Smooth muscle cell (in vitro differentiated cells): ENCODE data around the gene ELF4. TPM values are rescaled to one million over a fixed set of nuclear protein-coding genes. Genes with fewer than 3 reads are reported as not detected.

Source experiments
- DNase-seq: peaks from one replicate; lab custom pipeline; 2025; ENCODE audit not compliant: unreplicated experiment; lab: John Stamatoyannopoulos, UW
- H2AFZ ChIP-seq: fragments of 200-600 bp; sonication (generic); 2 replicates; pipeline ENCODE4 v1.6.0; 2016; ENCODE audit warnings: antibody characterized with exemption, low read depth, mild to moderate bottlenecking
- H3F3A ChIP-seq: fragments of 200-600 bp; sonication (generic); 2 replicates; pipeline ENCODE4 v1.6.0; 2017; ENCODE audit warnings: antibody characterized with exemption, low read depth
- H3K27ac ChIP-seq: fragments of 200-600 bp; sonication (generic); 2 replicates; pipeline ENCODE4 v1.5.1; 2016; ENCODE audit warnings: low read depth, mild to moderate bottlenecking
- H3K27me3 ChIP-seq: fragments of 200-600 bp; sonication (generic); 2 replicates; pipeline ENCODE4 v1.6.1; 2016; ENCODE audit warnings: low read depth, mild to moderate bottlenecking
- H3K36me3 ChIP-seq: fragments of 200-600 bp; sonication (generic); 2 replicates; pipeline ENCODE4 v1.5.1; 2016; ENCODE audit warnings: low read depth
- H3K4me1 ChIP-seq: fragments of 200-600 bp; sonication (generic); 2 replicates; pipeline ENCODE4 v1.5.1; 2016; ENCODE audit warnings: low read depth
- H3K4me2 ChIP-seq: fragments of 200-600 bp; sonication (generic); 2 replicates; pipeline ENCODE4 v1.6.0; 2016; ENCODE audit warnings: mild to moderate bottlenecking
- H3K4me3 ChIP-seq: fragments of 200-600 bp; sonication (generic); 2 replicates; pipeline ENCODE4 v1.5.1; 2016; ENCODE audit warnings: mild to moderate bottlenecking
- H3K79me2 ChIP-seq: fragments of 200-600 bp; sonication (generic); 2 replicates; pipeline ENCODE4 v1.6.0; 2016; ENCODE audit warnings: low read depth, mild to moderate bottlenecking
- H3K9ac ChIP-seq: fragments of 200-600 bp; sonication (generic); 2 replicates; pipeline ENCODE4 v1.6.0; 2016; ENCODE audit warnings: low read depth
- H3K9me3 ChIP-seq: fragments of 200-600 bp; sonication (generic); replicated peaks from 2 replicates; pipeline ENCODE4 v1.5.1; 2016; ENCODE audit warnings: low read depth
- H4K20me1 ChIP-seq: fragments of 200-600 bp; sonication (generic); 2 replicates; pipeline ENCODE4 v1.6.0; 2016; ENCODE audit warnings: low read depth
- WGBS: methylation state at CpG from one replicate; pipeline ENCODE4 v1.1.7; 2016; ENCODE audit warnings: low lambda C conversion rate; 5-methylcytosine and 5-hydroxymethylcytosine counted together
- polyA plus RNA-seq: library from polyadenylated mRNA; unstranded; fragments of >200 nt; fragmentation: Nextera tagmentation; extraction: Ambion mirVana; gene quantifications from 2 replicates; pipeline ENCODE4 v1.2.1, GENCODE V29; 2016
- total RNA-seq: library from RNA; depleted of rRNA; stranded (reverse); fragments of >200 nt; gene quantifications from 2 replicates; pipeline ENCODE4 v1.2.3, GENCODE V29; 2014
- TF ChIP-seq, protein P1 (sequence below): fragments of 200-600 bp; sonication (generic); IDR thresholded peaks from 2 replicates; pipeline ENCODE4 v1.5.1; 2017; ENCODE audit warnings: borderline replicate concordance, mild to moderate bottlenecking, antibody characterized with exemption; ENCODE audit not compliant: insufficient read depth, poor library complexity, severe bottlenecking

Gene ELF4
- total and polyA plus RNA-seq, 2 experiments from 2014 or later: 12.0 to 12.6 TPM

DNA sequence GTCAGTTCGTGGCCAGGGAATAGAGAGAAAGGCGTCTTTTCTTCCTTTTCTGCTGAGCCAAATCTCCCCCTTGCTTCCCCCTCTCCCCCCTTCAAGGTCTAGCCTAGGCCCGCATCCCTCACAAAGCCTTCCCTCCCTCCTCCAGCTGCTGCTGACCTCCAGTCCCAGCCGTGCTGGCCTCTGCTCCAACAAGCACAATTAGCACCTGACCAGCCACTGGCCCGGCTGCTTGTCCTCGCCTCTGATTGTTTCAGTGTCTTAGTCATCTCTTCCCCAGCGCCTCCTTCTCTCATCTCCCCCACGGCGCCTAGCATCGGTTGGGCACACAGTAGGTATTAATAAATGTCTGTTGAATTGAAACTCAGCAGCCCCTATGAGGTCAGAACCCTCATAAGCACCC is 4.2 kb downstream of the ELF4 start:
- DNase-seq: no peak
- no peaks in the 10 kb centered on the region for H3K36me3 ChIP-seq
- peaks cover 38% of the 10 kb centered on the region for H3K79me2 ChIP-seq
- 74% methylated on average over 10 of the region's 10 CpGs for WGBS
- no peak overlapping the region for H3K4me2 ChIP-seq
- H3K9ac ChIP-seq: no peak overlapping the region
- no peak overlapping the region for H2AFZ ChIP-seq
- H3K4me1 ChIP-seq: peaks cover 4% of the 10 kb centered on the region
- H3K4me3 ChIP-seq: no peak overlapping the region
- H3K9me3 ChIP-seq: no peaks in the 10 kb centered on the region
- TF ChIP-seq, protein P1, sequence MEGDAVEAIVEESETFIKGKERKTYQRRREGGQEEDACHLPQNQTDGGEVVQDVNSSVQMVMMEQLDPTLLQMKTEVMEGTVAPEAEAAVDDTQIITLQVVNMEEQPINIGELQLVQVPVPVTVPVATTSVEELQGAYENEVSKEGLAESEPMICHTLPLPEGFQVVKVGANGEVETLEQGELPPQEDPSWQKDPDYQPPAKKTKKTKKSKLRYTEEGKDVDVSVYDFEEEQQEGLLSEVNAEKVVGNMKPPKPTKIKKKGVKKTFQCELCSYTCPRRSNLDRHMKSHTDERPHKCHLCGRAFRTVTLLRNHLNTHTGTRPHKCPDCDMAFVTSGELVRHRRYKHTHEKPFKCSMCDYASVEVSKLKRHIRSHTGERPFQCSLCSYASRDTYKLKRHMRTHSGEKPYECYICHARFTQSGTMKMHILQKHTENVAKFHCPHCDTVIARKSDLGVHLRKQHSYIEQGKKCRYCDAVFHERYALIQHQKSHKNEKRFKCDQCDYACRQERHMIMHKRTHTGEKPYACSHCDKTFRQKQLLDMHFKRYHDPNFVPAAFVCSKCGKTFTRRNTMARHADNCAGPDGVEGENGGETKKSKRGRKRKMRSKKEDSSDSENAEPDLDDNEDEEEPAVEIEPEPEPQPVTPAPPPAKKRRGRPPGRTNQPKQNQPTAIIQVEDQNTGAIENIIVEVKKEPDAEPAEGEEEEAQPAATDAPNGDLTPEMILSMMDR: no peak
- no peaks in the 10 kb centered on the region for H3K27me3 ChIP-seq
- peaks cover 55% of the 10 kb centered on the region for H4K20me1 ChIP-seq
- no peak overlapping the region for H3K27ac ChIP-seq
- no peaks in the 10 kb centered on the region for H3F3A ChIP-seq

DNA sequence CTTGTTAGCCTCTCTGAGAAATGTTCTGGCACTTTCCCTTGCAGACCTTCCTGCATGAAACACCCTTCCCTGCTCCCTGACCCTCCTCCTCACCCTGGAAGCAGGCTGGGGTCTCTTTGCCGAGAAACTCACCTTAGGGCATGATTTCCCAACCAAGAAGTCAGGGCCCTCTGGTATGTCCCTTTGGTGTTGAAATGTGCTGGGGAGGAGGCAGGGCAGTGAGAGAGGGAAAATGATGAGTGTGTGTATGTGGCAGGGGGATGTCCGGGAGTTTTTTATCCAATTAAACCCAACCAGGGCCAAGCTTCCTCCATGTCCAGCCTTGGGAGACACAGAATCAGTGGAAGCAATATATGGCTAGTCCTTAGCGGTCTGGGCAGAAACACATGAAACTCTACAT is 5.1 kb downstream of the ELF4 start:
- peaks cover 63% of the 10 kb centered on the region for H4K20me1 ChIP-seq
- H3K4me1 ChIP-seq: peaks cover 4% of the 10 kb centered on the region
- no peak overlapping the region for H3K4me3 ChIP-seq
- H3K27me3 ChIP-seq: no peaks in the 10 kb centered on the region
- H2AFZ ChIP-seq: no peak overlapping the region
- peaks cover 42% of the 10 kb centered on the region for H3K79me2 ChIP-seq
- no peaks in the 10 kb centered on the region for H3K9me3 ChIP-seq
- no peak overlapping the region for H3K27ac ChIP-seq
- TF ChIP-seq, protein P1: no peak
- H3F3A ChIP-seq: no peaks in the 10 kb centered on the region
- no peak overlapping the region for H3K9ac ChIP-seq
- no peak overlapping the region for H3K4me2 ChIP-seq
- DNase-seq: no peak
- WGBS: 80% methylated on average over 3 of the region's 3 CpGs
- no peaks in the 10 kb centered on the region for H3K36me3 ChIP-seq

DNA sequence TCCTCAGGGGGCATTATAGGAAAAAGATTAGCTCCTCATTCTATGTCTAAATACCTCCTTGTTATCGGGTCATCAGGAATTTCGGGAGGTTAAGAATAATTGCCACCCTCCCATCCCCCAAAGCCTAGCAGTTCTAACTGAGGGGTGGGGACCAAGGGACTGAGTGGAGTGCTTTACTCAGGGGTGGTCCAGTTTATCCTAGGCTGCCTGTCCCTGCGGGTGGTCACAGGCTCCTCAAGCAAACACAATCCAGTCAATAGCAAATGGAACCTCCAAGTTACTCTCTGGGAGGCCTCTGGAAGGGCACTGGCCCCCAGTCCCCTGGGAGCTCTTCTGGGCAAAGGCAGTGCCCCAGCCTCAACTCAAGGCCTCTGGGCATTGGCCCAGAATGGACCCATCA is 6.7 kb downstream of the ELF4 start:
- Histone ChIP-seq H4K20me1 (peaks cover 68% of the 10 kb centered on the region), H3K27ac (no peak overlapping the region), H3K79me2 (peaks cover 46% of the 10 kb centered on the region), H3F3A (no peaks in the 10 kb centered on the region), H3K9me3 (no peaks in the 10 kb centered on the region), H3K4me1 (peaks cover 4% of the 10 kb centered on the region), H2AFZ (no peak overlapping the region), H3K4me3 (no peak overlapping the region), H3K9ac (no peak overlapping the region), H3K4me2 (no peak overlapping the region), H3K27me3 (no peaks in the 10 kb centered on the region), H3K36me3 (no peaks in the 10 kb centered on the region)
- 67% methylated on average over 3 of the region's 3 CpGs for WGBS
- no peak for DNase-seq
- TF ChIP-seq, protein P1: no peak

DNA sequence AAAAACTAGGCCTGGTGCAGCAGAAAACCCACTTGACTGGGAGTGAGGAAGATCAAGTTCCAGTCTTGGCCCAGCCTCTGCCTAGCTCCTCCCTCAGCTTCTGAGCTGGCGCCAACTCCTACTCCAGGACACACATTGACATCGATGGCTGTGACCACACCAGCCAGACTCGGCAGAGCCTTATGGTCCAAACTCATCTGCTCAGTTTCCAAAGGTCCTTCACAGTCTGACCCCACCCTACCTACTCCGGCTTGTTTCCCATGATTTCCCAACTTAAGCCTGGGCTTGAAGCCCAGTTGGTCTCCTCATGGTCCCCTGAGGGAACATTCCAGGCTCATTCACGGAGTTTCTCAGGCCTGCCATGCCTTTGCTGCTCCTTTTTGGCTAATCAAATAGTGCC is 10.1 kb downstream of the ELF4 start:
- TF ChIP-seq, protein P1: no peak
- no peaks in the 10 kb centered on the region for H3K36me3 ChIP-seq
- H3K27ac ChIP-seq: no peak overlapping the region
- no peak overlapping the region for H2AFZ ChIP-seq
- DNase-seq: no peak
- no peak overlapping the region for H3K4me3 ChIP-seq
- H3K4me1 ChIP-seq: no peaks in the 10 kb centered on the region
- no peaks in the 10 kb centered on the region for H3F3A ChIP-seq
- no peak overlapping the region for H3K4me2 ChIP-seq
- no peaks in the 10 kb centered on the region for H3K9me3 ChIP-seq
- 87% methylated on average over 5 of the region's 5 CpGs for WGBS
- no peaks in the 10 kb centered on the region for H3K27me3 ChIP-seq
- peaks cover 53% of the 10 kb centered on the region for H4K20me1 ChIP-seq
- no peak overlapping the region for H3K9ac ChIP-seq
- peaks cover 36% of the 10 kb centered on the region for H3K79me2 ChIP-seq
